Activated CD8-positive, alpha-beta memory T cell treated with anti-CD3 and anti-CD28 coated beads, Interleukin-2, amount 50 U/mL, for 24 hours (primary cell): ENCODE measurements around the gene GPI.
"Not testable (repeated sequence)": the region's sequence is repeated elsewhere in the genome, so short reads cannot be mapped to it uniquely, and the experiment has no call there.

Experiments used
- DNase-seq: peaks from one replicate; pipeline ENCODE4 v3.0.0-alpha.2; 2020; ENCODE audit errors: extremely low read depth

GPI gene

DNA sequence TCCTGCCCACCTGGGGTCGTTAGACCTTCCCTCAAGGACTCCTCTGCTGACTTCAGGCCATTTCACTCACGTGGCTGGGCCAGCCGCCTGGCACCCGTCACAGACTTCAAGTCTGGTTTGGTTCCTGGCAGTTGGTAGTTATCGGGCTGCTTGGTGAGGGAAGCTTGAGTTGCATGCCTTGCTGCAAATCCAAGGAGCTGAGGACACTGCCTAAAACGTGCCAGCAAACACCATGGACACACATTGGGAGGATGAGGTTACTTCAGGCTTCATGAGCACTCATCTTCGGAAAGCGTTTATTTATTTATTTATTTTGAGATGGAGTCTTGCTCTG, 2.6 kb downstream of the GPI start:
- DNase-seq: no peak

DNA sequence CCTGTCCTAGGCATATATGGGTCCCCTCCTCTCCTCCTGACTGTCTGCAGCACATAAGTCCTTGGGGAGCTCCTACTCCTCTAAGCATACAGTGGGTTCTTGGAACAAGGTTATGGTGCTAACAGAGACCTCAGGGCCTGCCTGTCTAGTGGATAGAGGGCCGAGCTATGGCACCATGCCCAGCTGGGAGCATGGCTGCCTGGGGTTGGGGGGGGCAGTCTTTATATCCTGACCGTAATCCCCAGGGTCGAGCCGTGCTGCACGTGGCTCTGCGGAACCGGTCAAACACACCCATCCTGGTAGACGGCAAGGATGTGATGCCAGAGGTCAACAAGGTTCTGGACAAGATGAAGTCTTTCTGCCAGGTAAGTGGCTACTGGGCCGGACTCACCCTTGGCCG, 3.3 kb downstream of the GPI start:
- DNase-seq: no peak

DNA sequence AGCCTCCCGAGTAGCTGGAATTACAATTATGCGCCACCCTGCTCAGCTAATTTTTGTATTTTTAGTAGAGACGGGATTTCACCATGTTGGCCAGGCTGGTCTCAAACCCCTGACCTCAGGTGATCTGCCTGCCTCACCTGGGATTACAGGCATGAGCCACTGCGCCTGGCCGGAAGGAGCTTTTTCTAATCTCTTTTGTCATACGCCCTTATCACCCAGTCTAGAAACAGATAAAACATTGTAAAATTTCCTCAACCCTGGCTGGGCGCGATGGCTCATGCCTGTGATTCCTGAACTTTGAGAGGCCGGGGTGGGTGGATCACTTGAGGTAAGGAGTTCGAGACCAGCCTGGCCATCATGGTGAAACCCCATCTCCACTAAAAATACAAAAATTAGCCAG, 4.2 kb downstream of the GPI start:
- not testable (repeated sequence) for DNase-seq

DNA sequence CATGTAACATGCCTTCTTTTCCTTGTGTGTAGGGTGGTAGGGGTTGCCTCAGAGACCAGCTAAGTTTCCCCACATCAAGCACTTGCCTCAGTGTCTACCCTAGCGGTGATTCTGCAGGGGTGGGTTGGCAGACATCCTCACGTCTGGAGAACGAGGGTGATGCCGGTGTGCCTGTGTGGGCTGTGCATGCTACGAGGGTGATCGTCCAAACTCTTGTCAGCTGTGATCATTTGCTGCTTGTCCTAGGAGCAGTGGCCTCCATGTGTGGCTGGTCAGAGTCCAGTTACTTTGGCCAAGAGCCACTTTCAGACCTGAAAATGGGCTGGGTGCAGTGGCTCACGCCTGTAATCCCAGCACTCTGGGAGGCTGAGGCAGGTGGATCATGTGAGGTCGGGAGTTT, 5.1 kb downstream of the GPI start:
- no peak for DNase-seq

DNA sequence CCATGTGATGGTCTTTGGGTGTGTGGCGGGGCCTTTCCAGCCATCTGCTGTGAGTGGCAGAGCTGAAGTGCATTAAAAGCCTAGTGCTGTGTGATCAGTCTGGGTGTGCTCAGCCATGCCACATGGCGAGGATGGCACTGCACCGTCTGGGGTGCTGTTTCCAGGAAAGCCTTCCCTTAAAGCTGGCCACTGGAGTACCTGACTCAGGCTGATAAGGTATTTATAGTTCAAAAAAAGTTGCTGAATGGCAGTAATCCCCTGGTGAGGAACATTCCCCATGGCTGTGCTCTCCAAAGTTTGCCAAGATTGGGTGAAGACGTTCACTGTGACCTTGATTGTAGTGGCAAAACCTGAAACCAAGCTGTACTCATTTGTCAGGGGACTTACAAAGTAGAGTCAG, 6.0 kb downstream of the GPI start:
- no peak for DNase-seq

DNA sequence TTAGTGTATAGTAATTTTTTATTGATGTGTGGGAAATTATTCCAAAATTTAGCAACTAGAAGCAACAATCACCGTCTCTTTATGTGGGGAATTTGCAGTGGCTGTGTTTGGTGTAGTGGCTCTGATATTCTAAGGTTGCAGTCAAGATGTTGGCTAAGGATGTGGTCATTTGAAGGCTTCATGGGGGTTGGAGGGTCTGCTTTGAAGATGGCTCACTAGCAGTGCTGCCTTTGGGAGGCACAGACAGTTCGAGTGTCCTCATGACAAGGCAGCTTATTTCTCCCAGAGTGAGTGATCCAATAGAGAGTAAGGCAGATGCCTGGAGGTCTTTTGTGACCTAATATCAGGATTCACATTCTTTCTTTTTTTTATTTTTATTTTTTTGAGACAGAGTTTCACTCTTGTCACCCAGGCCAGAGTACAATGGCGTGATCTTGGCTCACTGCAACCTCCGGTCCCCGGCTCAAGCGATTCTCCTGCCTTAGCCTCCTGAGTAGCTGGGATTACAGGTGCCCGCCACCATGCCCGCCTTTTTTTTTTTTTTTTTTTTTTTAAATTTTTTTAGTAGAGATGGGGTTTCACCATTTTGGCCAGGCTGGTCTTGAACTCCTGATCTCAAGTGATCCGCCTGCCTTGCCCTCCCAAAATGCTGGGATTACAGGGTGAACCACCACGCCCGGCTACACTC, 8.7 kb downstream of the GPI start:
- DNase-seq: no peak

DNA sequence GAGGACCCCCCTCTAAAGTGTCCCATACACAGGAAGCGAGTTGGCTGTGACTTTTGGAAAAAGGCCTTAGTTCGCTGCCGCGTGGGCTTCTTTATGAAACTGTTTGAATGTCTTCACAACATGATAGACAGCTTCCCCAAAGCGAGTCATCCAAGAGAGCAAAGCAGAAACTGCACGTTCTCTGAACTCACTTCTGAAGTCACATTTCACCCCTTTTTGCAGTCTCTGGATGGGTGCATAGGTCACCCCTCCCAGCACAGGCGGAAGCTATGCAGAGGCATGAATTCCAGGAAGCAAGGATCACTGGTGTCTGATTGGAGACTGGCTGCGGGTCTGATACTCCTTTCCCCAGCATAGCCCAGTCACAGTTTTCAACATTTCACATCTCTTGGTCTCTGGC, 10.6 kb downstream of the GPI start:
- no peak for DNase-seq

DNA sequence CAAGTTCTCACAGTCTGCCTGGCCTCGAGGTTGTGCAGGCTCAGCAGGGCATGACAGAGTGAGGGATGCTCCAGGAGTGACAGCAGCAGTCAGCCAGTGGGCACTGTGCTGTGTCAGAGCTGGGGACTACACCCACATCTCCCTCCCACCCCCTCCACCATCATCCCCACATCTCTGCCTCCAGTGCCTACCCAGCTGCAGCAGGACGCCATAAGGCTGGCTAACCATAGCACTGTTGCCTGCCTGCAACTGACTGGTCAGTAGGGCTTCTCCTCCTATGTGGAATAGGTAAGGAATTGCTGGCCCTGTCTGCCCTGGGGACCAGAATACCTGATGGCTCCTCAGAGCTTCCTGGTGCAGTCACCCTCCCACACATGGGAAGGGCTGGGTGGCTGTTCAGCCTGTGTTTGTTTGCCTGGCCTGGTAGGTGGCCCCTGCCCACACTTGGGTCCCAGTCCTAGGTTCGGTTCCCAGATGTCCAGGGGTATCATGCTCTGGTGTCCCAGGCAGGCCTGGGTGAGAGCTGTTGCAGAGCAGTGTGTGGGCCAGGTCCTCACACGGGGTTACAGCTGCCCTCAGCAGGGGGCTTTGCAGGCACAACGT, 15.7 kb downstream of the GPI start:
- DNase-seq: no peak

DNA sequence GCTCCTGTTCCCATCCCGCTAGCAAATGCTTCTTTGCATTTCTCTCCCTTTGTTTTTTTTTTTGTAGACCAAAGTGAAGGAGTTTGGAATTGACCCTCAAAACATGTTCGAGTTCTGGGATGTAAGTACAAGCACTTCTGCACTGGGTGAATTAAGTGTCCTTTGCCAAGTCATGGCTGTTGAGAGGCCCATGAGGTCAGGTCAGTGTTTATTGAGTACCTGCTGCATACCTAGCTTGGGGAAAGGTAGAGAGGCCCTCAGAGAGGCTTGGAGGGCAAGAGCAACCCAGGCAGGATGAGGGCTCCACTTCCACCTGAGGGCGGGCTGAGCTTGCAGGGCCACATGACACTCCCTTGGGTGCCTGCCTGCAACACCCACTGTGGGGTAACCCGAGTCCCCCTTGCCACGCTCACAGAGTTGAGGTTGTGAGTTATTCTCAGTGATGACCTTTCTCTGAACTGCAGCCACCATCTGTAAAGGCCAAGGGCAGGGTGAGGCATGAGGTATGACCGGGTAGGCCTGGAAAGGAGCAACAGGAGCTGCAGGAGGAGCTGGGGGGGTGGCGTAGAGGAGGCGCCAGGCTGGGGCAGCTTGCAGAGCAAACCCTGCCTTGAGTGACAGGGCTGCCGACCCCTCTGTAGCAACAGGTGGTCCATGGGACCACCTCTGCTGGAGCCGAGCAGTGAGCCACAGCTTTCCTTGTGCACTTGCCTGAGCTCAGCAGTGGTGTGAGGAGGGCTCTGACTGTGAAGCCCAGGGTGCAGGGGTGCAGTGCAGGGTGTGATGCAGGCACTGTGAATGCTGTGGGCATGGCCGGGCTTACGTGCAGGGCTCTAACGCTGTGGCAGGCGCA, 16.6 kb downstream of the GPI start:
- DNase-seq: no peak

DNA sequence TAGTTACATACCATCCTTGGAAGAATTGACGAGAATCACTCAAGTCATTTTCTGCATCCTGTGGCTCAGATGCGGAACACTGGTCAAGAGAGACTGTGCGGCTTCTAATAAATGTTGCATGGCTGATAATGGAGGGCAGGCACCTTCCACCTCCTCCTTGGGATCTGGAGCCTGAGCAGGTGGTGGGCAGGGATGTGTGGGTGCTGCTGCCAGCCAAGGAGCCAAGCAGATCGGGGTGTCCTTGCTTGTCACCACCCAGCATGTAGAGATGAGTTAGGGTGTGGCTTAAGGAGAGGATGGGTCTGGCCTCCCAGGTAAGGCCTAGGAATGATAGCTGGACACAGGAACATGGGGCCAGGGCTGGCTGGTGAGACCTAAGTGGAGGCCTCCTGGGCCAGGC, 17.5 kb downstream of the GPI start:
- no peak for DNase-seq

DNA sequence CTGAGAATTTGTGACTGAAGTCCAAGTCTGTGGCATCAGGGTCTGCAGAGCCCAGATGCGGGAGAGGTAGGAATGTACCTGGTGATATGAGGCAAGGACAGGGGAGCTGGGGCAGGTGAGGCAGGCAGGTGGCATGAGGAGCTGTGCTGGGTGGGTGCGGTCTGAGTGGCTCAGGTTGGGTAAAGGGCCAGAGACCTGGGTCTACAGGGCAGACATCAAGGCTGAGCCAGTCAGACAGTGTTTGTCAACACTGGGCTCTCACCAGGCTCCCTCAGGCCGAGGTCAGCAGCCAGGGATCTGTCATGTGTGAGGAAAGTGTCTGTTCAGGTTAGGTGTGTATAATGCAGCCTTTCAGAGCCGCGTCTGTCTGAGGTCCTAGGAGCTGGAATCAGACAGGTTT, 18.6 kb downstream of the GPI start:
- DNase-seq: no peak

DNA sequence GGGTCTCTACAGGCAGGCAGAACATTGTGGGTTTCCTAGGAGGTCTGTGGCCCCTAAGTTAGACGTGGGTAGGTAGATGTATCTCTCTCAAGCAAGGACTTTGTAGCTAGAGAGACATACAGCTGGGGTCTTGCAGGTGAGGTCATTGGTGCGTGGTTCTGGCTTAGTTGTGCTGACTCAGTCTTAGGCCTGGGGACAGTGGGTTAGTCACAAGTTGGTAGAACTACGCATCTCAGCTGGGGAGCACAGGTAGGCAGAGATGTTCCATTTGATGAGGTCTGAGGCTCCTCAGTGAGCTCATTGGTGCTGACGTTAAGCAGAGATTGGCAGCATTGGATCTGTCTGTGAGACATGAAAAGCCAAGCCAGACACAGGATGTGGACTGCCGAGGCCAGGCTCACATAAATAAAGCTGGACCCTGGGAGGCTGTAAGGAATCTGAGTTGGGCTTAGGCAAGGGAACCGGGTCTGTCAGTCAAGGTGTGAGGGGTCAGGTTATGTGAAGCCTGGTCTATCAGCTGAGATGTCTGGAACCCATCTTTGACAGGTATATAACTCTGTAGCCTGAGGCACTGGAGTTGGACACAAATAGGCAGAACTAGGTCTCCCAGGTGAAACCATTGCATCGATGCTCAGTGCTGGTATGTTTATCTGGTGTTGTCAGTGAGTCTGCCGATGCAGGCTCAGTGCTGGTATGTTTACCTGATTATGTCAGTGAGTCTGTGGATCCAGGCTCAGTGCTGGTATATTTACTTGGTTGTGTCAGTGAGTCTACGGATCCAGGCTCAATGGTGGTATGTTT, 21.8 kb downstream of the GPI start:
- DNase-seq: no peak

DNA sequence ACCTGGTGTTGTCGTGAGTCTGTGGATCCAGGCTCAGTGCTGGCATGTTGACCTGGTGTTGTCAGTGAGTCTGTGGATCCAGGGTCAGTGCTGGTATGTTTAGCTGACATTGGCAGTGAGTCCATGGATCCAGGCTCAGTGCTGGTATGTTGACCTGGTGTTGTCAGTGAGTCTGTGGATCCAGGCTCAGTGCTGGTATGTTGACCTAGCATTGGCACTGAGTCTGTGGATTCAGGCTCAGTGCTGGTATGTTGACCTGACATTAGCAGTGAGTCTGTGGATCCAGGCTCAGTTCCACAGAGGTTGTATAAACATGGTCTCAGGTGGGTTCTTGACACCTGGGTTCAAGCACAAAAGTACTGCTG, 22.4 kb downstream of the GPI start:
- no peak for DNase-seq

DNA sequence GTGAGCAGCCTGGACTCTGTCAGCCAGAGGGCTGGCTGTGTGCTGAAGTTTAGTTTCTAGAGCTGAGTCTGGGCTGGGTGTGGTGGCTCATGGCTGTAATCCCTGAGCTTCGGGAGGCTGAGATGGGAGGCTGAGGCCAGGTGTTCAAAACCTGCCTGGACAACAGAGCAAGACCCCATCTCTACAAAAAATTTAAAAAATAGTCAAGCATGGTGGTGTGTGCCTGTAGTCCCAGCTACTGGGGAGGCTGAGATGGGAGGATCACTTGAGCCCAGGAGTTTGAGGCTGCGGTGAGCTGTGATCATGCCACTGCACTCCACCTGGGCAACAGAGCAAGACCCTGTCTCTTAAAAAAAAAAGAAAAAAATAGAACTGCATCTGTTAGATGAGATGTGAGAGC, 23.7 kb downstream of the GPI start:
- DNase-seq: not testable (repeated sequence)

DNA sequence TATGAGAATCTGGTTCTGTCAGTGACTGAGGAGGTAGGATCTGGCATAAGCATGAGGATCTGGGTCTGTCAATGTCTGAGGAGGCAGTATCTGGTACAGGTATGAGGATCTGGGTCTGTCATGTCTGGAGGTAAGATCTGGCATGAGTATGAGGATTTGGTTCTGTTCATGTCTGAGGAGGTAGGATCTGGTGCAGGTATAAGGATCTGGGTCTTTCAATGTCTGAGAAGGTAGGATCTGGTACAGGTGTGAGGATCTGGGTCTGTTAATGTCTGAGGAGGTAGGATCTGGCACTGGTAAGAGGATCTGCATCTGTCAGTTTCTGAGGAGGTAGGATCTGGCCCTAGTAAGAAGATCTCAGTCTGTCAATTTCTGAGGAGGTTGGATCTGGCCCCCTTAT, 26.8 kb downstream of the GPI start:
- DNase-seq: no peak

DNA sequence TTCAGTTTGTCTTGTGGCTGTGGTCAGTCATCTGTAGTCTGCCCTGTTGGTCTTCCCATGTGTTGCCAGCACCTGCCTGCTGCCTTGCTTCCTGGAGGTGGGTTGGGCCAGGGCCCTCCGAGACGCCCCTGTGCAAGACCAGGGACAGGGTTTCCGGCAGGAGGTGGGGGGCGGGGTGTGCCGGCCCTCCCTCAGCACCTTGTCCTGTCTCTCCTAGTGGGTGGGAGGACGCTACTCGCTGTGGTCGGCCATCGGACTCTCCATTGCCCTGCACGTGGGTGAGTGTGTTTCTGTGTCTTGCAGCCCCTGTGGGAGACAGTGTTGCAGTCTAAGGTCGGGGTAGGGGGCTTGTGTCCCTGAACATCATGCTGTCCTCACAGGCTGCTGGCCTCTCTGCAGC, 28.0 kb downstream of the GPI start:
- no peak for DNase-seq

DNA sequence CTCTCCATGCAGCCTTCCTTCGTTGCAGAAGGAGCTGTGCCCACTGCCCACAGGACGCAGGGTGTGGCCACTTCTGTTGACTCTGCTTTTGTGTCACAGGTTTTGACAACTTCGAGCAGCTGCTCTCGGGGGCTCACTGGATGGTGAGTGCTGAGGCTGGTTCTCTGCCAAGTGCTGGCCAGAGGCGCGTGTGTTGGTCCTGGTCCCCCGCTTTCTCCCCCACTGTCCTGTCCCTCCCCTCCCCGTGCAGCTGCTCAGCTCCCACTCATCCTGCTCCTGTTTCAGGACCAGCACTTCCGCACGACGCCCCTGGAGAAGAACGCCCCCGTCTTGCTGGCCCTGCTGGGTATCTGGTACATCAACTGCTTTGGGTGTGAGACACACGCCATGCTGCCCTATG, 28.6 kb downstream of the GPI start:
- DNase-seq: no peak

DNA sequence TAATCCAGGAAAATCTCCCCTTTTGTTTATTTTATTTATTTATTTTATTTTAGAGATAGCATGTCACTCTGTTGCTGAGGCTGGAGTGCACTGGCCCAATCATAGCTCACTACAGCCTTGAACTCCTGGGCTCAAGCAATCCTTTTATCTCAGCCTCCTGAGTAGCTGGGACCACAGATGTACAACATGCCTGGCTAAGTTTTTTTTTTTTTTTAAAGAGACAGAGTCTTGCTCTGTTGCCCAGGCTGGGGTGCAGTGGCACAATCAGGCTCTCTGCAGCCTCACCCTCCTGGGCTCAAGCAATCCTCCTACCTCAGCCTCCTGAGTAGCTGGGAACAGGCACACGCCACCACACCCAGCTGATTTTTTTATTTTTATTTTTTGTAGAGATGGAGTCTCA, 32.9 kb downstream of the GPI start:
- DNase-seq: no peak

DNA sequence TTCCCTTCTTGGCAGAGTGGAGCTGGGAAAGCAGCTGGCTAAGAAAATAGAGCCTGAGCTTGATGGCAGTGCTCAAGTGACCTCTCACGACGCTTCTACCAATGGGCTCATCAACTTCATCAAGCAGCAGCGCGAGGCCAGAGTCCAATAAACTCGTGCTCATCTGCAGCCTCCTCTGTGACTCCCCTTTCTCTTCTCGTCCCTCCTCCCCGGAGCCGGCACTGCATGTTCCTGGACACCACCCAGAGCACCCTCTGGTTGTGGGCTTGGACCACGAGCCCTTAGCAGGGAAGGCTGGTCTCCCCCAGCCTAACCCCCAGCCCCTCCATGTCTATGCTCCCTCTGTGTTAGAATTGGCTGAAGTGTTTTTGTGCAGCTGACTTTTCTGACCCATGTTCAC, 34.9 kb downstream of the GPI start:
- DNase-seq: no peak

DNA sequence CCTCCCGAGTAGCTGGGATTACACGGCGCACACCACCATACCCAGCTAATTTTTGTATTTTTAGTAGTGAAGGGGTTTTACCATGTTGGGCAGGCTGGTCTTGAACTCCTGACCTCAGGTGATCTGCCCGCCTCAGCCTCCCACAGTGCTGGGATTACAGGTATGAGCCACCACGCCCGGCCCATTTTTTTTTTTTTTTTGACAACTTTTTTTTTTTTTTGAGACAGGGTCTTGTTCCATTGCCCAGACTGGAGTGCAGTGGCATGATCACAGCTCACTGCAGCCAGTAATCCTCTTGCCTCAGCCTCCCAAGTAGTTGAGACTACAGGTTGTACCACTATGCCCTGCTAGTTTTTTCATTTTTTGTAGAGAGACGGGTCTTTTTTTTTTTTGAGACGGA, 35.8 kb downstream of the GPI start:
- not testable (repeated sequence) for DNase-seq

DNA sequence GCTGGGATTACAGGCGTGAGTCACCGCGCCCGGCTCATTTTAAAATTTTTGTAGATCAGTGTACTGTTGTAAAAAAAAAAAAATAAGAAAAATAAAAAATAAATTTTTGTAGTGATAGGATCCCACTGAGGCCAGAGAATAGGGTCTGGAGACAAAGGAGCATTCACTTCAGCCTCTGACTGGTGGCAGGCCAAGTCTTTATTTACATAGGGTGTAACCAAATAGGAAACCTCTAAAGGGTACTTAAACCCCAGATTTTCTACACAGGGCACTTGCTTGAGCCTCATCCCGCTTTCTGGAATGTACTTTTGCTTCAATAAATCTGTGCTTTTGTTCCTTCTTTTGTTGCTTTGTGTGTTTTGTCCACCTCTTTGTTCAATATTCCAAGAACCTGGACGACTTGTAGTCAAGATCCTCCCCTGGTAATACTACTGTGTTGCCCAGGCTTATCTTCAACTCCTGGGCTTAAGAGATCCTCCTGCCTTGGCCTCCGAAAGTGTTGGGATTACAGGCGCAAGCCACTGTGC, 37.1 kb downstream of the GPI start:
- no peak for DNase-seq

DNA sequence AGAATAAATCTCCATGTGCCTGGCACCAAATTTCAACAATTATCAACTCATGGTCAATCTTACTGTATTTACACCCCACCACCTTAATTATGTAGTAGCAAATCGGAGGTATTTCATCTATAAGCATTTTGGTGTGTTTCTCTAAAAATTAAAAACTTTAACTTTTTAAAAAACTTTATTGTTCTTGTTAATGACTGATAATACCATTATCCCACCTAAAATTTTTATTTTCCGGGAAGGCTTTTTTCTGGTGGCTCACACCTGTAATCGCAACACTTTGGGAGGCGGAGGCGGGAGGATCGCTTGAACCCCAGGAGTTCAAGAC, 38.8 kb downstream of the GPI start:
- DNase-seq: no peak
